ENCODE measurements around the gene MRPL17. TPM values are rescaled to one million over a fixed set of nuclear protein-coding genes. Genes with fewer than 3 reads are reported as not detected.

The MRPL17 gene
- total and polyA plus RNA-seq, 2 of the 13 experiments (the other 11 are each of a cell fraction or from before 2014, with no cell fraction given), result 59.4 to 90.0 TPM

DNA sequence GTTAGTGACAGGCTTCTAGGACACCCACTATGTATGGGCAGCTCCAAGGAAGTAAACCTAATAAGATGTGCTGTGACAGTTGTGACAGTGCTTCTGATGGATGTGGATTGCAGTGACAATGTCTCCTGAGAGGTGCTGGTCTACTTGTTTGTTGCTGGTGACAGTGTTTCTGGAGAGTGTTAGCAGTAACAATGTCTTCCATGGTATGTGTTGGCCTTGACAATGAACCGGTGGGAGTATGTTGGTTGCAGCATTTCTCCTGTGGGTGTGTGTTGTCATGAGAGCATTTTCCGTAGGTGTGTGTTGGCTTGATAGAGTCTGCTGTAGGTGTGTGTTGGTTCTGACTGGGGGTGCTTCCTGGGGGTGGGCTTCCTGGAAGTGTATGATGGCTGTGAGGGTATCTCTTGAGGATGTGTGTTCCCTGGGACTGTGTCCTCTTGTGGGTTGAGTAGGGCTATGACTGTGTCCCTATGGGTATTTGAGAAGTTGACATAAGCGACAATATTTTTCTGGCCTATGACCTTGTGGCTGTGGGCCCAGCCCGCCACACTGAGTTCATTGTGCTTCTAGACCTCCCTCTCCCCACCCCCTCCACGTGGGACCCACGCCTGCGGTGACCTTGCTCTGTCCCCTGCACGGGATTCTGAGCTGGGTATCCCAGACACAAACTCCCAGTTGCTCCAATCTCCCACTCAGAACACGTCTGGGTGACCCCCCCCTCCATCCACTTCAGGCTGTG lies 28.7 kb downstream of the MRPL17 start (continued):
- TF ChIP-seq ZBTB44 (CRISPR knock-in tag; IDR thresholded peaks at IDR 0.05) (no peak), RFX1 (IDR thresholded peaks at IDR 0.05) (no peak), BCL6 (CRISPR knock-in tag; IDR thresholded peaks at IDR 0.05) (peak; percentile 76), LBX2 (CRISPR knock-in tag; IDR thresholded peaks at IDR 0.05; ENCODE audit: borderline replicate concordance) (no peak), ZNF777 (CRISPR knock-in tag; IDR thresholded peaks at IDR 0.05) (0 out of 2 replicates have a peak, but pooled peaks have one; percentile 33), HIVEP1 (CRISPR knock-in tag; IDR thresholded peaks at IDR 0.05) (no peak), SOX6 (IDR thresholded peaks at IDR 0.05) (no peak), SOX6 (CRISPR knock-in tag; IDR thresholded peaks at IDR 0.05) (peak; percentile 56; the same call in 1 of the 2 replicates), TFE3 (CRISPR knock-in tag; IDR thresholded peaks at IDR 0.05) (no peak), CEBPG (CRISPR knock-in tag; IDR thresholded peaks at IDR 0.05) (no peak), DNMT1 (CRISPR knock-in tag; IDR thresholded peaks at IDR 0.05) (no peak), HMG20A (CRISPR knock-in tag; IDR thresholded peaks at IDR 0.05; ENCODE audit: borderline replicate concordance) (peak; percentile 84), FOXA3 (CRISPR knock-in tag; IDR thresholded peaks at IDR 0.05) (peak; percentile 57)
- TF ChIP-seq, protein P1, sequence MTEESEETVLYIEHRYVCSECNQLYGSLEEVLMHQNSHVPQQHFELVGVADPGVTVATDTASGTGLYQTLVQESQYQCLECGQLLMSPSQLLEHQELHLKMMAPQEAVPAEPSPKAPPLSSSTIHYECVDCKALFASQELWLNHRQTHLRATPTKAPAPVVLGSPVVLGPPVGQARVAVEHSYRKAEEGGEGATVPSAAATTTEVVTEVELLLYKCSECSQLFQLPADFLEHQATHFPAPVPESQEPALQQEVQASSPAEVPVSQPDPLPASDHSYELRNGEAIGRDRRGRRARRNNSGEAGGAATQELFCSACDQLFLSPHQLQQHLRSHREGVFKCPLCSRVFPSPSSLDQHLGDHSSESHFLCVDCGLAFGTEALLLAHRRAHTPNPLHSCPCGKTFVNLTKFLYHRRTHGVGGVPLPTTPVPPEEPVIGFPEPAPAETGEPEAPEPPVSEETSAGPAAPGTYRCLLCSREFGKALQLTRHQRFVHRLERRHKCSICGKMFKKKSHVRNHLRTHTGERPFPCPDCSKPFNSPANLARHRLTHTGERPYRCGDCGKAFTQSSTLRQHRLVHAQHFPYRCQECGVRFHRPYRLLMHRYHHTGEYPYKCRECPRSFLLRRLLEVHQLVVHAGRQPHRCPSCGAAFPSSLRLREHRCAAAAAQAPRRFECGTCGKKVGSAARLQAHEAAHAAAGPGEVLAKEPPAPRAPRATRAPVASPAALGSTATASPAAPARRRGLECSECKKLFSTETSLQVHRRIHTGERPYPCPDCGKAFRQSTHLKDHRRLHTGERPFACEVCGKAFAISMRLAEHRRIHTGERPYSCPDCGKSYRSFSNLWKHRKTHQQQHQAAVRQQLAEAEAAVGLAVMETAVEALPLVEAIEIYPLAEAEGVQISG (CRISPR knock-in tag; IDR thresholded peaks at IDR 0.05), result peak; percentile 15; the same call in 1 of the 2 replicates
- TF ChIP-seq, protein P2, sequence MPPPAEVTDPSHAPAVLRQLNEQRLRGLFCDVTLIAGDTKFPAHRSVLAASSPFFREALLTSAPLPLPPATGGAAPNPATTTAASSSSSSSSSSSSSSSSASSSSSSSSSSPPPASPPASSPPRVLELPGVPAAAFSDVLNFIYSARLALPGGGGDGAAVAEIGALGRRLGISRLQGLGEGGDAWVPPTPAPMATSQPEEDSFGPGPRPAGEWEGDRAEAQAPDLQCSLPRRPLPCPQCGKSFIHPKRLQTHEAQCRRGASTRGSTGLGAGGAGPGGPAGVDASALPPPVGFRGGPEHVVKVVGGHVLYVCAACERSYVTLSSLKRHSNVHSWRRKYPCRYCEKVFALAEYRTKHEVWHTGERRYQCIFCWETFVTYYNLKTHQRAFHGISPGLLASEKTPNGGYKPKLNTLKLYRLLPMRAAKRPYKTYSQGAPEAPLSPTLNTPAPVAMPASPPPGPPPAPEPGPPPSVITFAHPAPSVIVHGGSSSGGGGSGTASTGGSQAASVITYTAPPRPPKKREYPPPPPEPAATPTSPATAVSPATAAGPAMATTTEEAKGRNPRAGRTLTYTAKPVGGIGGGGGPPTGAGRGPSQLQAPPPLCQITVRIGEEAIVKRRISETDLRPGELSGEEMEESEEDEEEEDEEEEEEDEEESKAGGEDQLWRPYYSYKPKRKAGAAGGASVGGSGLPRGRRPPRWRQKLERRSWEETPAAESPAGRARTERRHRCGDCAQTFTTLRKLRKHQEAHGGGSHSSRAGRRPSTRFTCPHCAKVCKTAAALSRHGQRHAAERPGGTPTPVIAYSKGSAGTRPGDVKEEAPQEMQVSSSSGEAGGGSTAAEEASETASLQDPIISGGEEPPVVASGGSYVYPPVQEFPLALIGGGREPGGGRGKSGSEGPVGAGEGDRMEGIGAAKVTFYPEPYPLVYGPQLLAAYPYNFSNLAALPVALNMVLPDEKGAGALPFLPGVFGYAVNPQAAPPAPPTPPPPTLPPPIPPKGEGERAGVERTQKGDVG (CRISPR knock-in tag; IDR thresholded peaks at IDR 0.05; ENCODE audit: borderline replicate concordance), result no peak
- TF ChIP-seq, protein P3, sequence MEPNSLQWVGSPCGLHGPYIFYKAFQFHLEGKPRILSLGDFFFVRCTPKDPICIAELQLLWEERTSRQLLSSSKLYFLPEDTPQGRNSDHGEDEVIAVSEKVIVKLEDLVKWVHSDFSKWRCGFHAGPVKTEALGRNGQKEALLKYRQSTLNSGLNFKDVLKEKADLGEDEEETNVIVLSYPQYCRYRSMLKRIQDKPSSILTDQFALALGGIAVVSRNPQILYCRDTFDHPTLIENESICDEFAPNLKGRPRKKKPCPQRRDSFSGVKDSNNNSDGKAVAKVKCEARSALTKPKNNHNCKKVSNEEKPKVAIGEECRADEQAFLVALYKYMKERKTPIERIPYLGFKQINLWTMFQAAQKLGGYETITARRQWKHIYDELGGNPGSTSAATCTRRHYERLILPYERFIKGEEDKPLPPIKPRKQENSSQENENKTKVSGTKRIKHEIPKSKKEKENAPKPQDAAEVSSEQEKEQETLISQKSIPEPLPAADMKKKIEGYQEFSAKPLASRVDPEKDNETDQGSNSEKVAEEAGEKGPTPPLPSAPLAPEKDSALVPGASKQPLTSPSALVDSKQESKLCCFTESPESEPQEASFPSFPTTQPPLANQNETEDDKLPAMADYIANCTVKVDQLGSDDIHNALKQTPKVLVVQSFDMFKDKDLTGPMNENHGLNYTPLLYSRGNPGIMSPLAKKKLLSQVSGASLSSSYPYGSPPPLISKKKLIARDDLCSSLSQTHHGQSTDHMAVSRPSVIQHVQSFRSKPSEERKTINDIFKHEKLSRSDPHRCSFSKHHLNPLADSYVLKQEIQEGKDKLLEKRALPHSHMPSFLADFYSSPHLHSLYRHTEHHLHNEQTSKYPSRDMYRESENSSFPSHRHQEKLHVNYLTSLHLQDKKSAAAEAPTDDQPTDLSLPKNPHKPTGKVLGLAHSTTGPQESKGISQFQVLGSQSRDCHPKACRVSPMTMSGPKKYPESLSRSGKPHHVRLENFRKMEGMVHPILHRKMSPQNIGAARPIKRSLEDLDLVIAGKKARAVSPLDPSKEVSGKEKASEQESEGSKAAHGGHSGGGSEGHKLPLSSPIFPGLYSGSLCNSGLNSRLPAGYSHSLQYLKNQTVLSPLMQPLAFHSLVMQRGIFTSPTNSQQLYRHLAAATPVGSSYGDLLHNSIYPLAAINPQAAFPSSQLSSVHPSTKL (CRISPR knock-in tag; IDR thresholded peaks at IDR 0.05), result peak; percentile 59

Measured in HepG2 (cell line).